Fibroblast of lung (primary cell): ENCODE measurements around the gene ERICH4. TPM values are rescaled to one million over a fixed set of nuclear protein-coding genes. Genes with fewer than 3 reads are reported as not detected.

Experiments
- DNase-seq, 2 donors: peaks; one replicate each; pipeline versions ENCODE4 v3.0.0 to v3.0.0-alpha.2; 2010; ENCODE audit warnings: low read depth in 2 of 2
- H2AFZ ChIP-seq: 2 replicates; pipeline ENCODE4 v1.5.1; 2012; ENCODE audit warnings: low read length, control low read depth, inconsistent platforms
- H3K27ac ChIP-seq: 2 replicates; pipeline ENCODE4 v1.5.1; 2011; ENCODE audit warnings: low read length, control low read depth; ENCODE audit not compliant: insufficient read depth
- H3K27me3 ChIP-seq: 2 replicates; pipeline ENCODE4 v1.5.1; 2011; ENCODE audit warnings: mild to moderate bottlenecking, low read length; ENCODE audit not compliant: control insufficient read depth, insufficient read depth
- H3K36me3 ChIP-seq: 2 replicates; pipeline ENCODE4 v1.5.1; 2011; ENCODE audit warnings: low read length; ENCODE audit not compliant: control insufficient read depth, insufficient read depth
- H3K4me1 ChIP-seq: 2 replicates; pipeline ENCODE4 v1.5.1; 2011; ENCODE audit warnings: low read length; ENCODE audit not compliant: control insufficient read depth, insufficient read depth; ENCODE audit errors: extremely low read depth
- H3K4me2 ChIP-seq: 2 replicates; pipeline ENCODE4 v1.5.1; 2011; ENCODE audit warnings: low read length, control low read depth; ENCODE audit not compliant: insufficient read depth; ENCODE audit errors: extremely low read depth
- H3K4me3 ChIP-seq, 4 experiments: fragments of 200-600 bp in 1 of 4; sonication (generic) in 1 of 4; replicated peaks in 1 of 4; 2 replicates each; pipeline ENCODE4 v1.5.1; 2011 to 2016; ENCODE audit warnings: low read length in 4 of 4, low read depth in 3 of 4, mild to moderate bottlenecking in 3 of 4, control low read depth in 2 of 4, inconsistent platforms in 1 of 4, mixed read lengths in 1 of 4; ENCODE audit not compliant: insufficient read depth in 1 of 4; ENCODE audit errors: control extremely low read depth in 1 of 4
- H3K79me2 ChIP-seq: 2 replicates; pipeline ENCODE4 v1.5.1; 2012; ENCODE audit warnings: mild to moderate bottlenecking, low read length, inconsistent platforms; ENCODE audit not compliant: control insufficient read depth, insufficient read depth
- H3K9ac ChIP-seq: 2 replicates; pipeline ENCODE4 v1.5.1; 2011; ENCODE audit warnings: mild to moderate bottlenecking, low read length, control low read depth; ENCODE audit not compliant: insufficient read depth
- H3K9me3 ChIP-seq: 2 replicates; pipeline ENCODE4 v1.5.1; 2012; ENCODE audit warnings: low read depth, low read length; ENCODE audit not compliant: control insufficient read depth, insufficient read depth
- H4K20me1 ChIP-seq: 2 replicates; pipeline ENCODE4 v1.5.1; 2011; ENCODE audit warnings: low read length; ENCODE audit not compliant: control insufficient read depth, insufficient read depth; ENCODE audit errors: extremely low read depth
- CTCF ChIP-seq, 2 donors: IDR thresholded peaks in 1 of 2; conservative IDR thresholded peaks in 1 of 2; 1 replicate in 1 of 2; 2 replicates in 1 of 2; pipeline ENCODE4 v1.5.1; 2011 to 2012; ENCODE audit warnings: low read length in 2 of 2, control low read depth in 1 of 2, inconsistent platforms in 1 of 2, low read depth in 1 of 2, mild to moderate bottlenecking in 1 of 2
- EZH2 ChIP-seq: IDR thresholded peaks from 2 replicates; pipeline ENCODE4 v1.5.1; 2012; ENCODE audit warnings: low read length, control low read depth, mild to moderate bottlenecking; ENCODE audit errors: missing control alignments
- polyA plus RNA-seq, 2 donors: library from polyadenylated mRNA; depleted of rRNA in 1 of 2; stranded (reverse) in 1 of 2; unstranded in 1 of 2; fragments of >200 nt; gene quantifications; 2 replicates each; pipeline ENCODE4 v1.2.1, GENCODE V29; 2011 to 2012; ENCODE audit warnings: missing spikeins in 1 of 2
- total RNA-seq: library from RNA; depleted of rRNA; stranded (reverse); fragments of >200 nt; gene quantifications from 2 replicates; pipeline ENCODE4 v1.2.1, GENCODE V29; 2014

The ERICH4 gene
- total and polyA plus RNA-seq, 2 donors (not counting 1 experiment from before 2014, with no cell fraction given) = not detected

- DNase-seq = no peak
- no peak for TF ChIP-seq CTCF (conservative IDR thresholded peaks at IDR 0.05 in 1 of 2, IDR thresholded peaks at IDR 0.05 in 1 of 2; ENCODE audit: low read depth in 1 of 2, low read length in 2 of 2)
- TF ChIP-seq EZH2 = no peak
- Histone ChIP-seq H3K4me2 (no peak overlapping the region), H3K9me3 (no peaks in the 10 kb centered on the region), H2AFZ (no peak overlapping the region), H3K79me2 (no peaks in the 10 kb centered on the region), H3K27me3 (no peaks in the 10 kb centered on the region), H3K27ac (no peak overlapping the region), H3K4me3 (no peak overlapping the region), H3K9ac (no peak overlapping the region), H3K36me3 (peaks cover 13% of the 10 kb centered on the region), H3K4me1 (peaks cover 9% of the 10 kb centered on the region), H4K20me1 (no peaks in the 10 kb centered on the region)
Measured at GRCh38 chr19:41425174-41426115, 17.5 kb upstream of the ERICH4 start.

GRCh38 chr19:41426116-41426841, 16.7 kb upstream of the ERICH4 start:
- peak overlapping the region; percentile 21 for H3K9ac ChIP-seq
- no peaks in the 10 kb centered on the region for H3K79me2 ChIP-seq
- H3K27ac ChIP-seq = no peak overlapping the region
- peaks cover 13% of the 10 kb centered on the region for H3K36me3 ChIP-seq
- H3K4me1 ChIP-seq = peaks cover 9% of the 10 kb centered on the region
- TF ChIP-seq CTCF (conservative IDR thresholded peaks at IDR 0.05 in 1 of 2, IDR thresholded peaks at IDR 0.05 in 1 of 2; ENCODE audit: low read depth in 1 of 2, low read length in 2 of 2) (no peak), EZH2 (no peak)
- no peaks in the 10 kb centered on the region for H3K9me3 ChIP-seq
- H3K4me2 ChIP-seq = no peak overlapping the region
- DNase-seq = no peak
- H4K20me1 ChIP-seq = no peaks in the 10 kb centered on the region
- no peaks in the 10 kb centered on the region for H3K27me3 ChIP-seq
- H2AFZ ChIP-seq = no peak overlapping the region
- peak overlapping the region in 2 of 4 experiments; percentile 60 to 67 for H3K4me3 ChIP-seq

GRCh38 chr19:41426952-41427646, 15.9 kb upstream of the ERICH4 start, which contains the start of gene B3GNT8:
B3GNT8 (minus strand) TSS chr19:41427374; CDS start chr19:41426778, 596 bp downstream.
- peaks cover 14% of the 10 kb centered on the region for H3K36me3 ChIP-seq
- peak within 1 kb of the TSS; percentile 21 for H3K9ac ChIP-seq
- no peaks in the 10 kb centered on the region for H3K9me3 ChIP-seq
- no peaks in the 10 kb centered on the region for H3K79me2 ChIP-seq
- no peaks in the 10 kb centered on the region for H4K20me1 ChIP-seq
- DNase-seq = peak; percentile 59 to 68
- H3K4me2 ChIP-seq = peak within 1 kb of the TSS; percentile 69
- peak within 1 kb of the TSS; percentile 34 for H2AFZ ChIP-seq
- peak within 1 kb of the TSS; percentile 44 for H3K27ac ChIP-seq
- H3K27me3 ChIP-seq = no peaks in the 10 kb centered on the region
- TF ChIP-seq CTCF (conservative IDR thresholded peaks at IDR 0.05 in 1 of 2, IDR thresholded peaks at IDR 0.05 in 1 of 2; ENCODE audit: low read depth in 1 of 2, low read length in 2 of 2) (no peak), EZH2 (no peak)
- H3K4me3 ChIP-seq = peak within 1 kb of the TSS; percentile 29 to 67 (median 46)
- H3K4me1 ChIP-seq = peaks cover 9% of the 10 kb centered on the region
